HCT116 (cell line): ENCODE data around the gene PDRG1. TPM values are rescaled to one million over a fixed set of nuclear protein-coding genes. Genes with fewer than 3 reads are reported as not detected.

Experiments
- ATAC-seq: fragments of 200-7000 bp; cut with Tn5 transposase; 2 replicates; pipeline ENCODE4 v1.9.1; 2020; ENCODE audit warnings: mild to moderate bottlenecking, moderate library complexity
- BruUV-seq: library from RNA; stranded (reverse); fragments of 400-500 nt; replicated peaks from 2 replicates; lab custom pipeline; 2021; lab: Mats Ljungman, UMichigan
- CTCF ChIA-PET: fragments of 300-600 bp; sonication (Branson Sonifier 250); formaldehyde crosslinking; loops from one replicate; lab custom pipeline; 2021; ENCODE audit warnings: antibody characterized with exemption; lab: Charles Lee
- POLR2A ChIA-PET: fragments of 300-600, 350-600 bp; sonication (Branson Sonifier 250); formaldehyde crosslinking; loops from one replicate; lab custom pipeline; 2021; ENCODE audit warnings: antibody characterized with exemption; lab: Charles Lee
- RAD21 ChIA-PET, 2 experiments: fragments of 300-600 bp; sonication (Branson Sonifier 250); formaldehyde crosslinking; loops; one replicate each; lab custom pipeline; 2023; ENCODE audit warnings: low total read pairs in 2 of 2; ENCODE audit not compliant: uncharacterized antibody in 2 of 2, unreplicated experiment in 2 of 2, low non-redundant PET in 1 of 2; lab: Charles Lee
- DNase-seq: peaks from one replicate; pipeline ENCODE4 v3.0.0-alpha.2; 2010; ENCODE audit warnings: low read depth, low spot score
- H2AFZ ChIP-seq: fragments of 200-600 bp; shearing (Covaris generic), sonication (generic); 2 replicates; pipeline ENCODE4 v1.6.1; 2017; ENCODE audit warnings: low read depth, mixed run types, mixed read lengths, antibody characterized with exemption, low read length; ENCODE audit not compliant: poor library complexity, severe bottlenecking
- H3K27ac ChIP-seq: 2 replicates; pipeline ENCODE4 v1.5.1; 2012; ENCODE audit warnings: low read depth, low read length
- H3K27me3 ChIP-seq: fragments of 200-600 bp; sonication (generic); 2 replicates; pipeline ENCODE4 v1.6.1; 2016; ENCODE audit warnings: mixed run types, low read length, mixed read lengths; ENCODE audit not compliant: insufficient read depth
- H3K36me3 ChIP-seq, 2 experiments: fragments of 200-500 bp in 1 of 2; fragments of 200-600 bp in 1 of 2; sonication (Bioruptor generic) in 1 of 2; sonication (generic) in 1 of 2; 2 replicates each; pipeline versions ENCODE4 v1.5.1 to v1.6.1; 2014 to 2016; ENCODE audit warnings: low read length in 2 of 2, inconsistent platforms in 1 of 2, mixed read lengths in 1 of 2, mixed run types in 1 of 2; ENCODE audit not compliant: insufficient read depth in 2 of 2, control insufficient read depth in 1 of 2
- H3K4me1 ChIP-seq, 2 experiments: fragments of 200-600 bp in 1 of 2; sonication (generic) in 1 of 2; 2 replicates each; pipeline versions ENCODE4 v1.5.1 to v1.6.1; 2012 to 2017; ENCODE audit warnings: low read length in 2 of 2, inconsistent platforms in 1 of 2, mild to moderate bottlenecking in 1 of 2, mixed read lengths in 1 of 2, mixed run types in 1 of 2, moderate library complexity in 1 of 2; ENCODE audit not compliant: insufficient read depth in 2 of 2, control insufficient read depth in 1 of 2
- H3K4me2 ChIP-seq: fragments of 200-600 bp; sonication (generic); 2 replicates; pipeline ENCODE4 v1.6.1; 2017; ENCODE audit warnings: mixed run types, low read length, mixed read lengths
- H3K4me3 ChIP-seq, 2 experiments: fragments of 200-600 bp in 1 of 2; sonication (generic) in 1 of 2; replicated peaks in 1 of 2; 2 replicates each; pipeline ENCODE4 v1.5.1; 2011 to 2016; ENCODE audit warnings: low read length in 2 of 2, control low read depth in 1 of 2, low read depth in 1 of 2, mild to moderate bottlenecking in 1 of 2, mixed read lengths in 1 of 2, mixed run types in 1 of 2
- H3K79me2 ChIP-seq: fragments of 200-600 bp; sonication (generic); 2 replicates; pipeline ENCODE4 v1.6.1; 2017; ENCODE audit warnings: mild to moderate bottlenecking, mixed run types, low read length, moderate library complexity, mixed read lengths; ENCODE audit not compliant: insufficient read depth
- H3K9ac ChIP-seq: fragments of 200-600 bp; sonication (generic); 2 replicates; pipeline ENCODE4 v1.6.1; 2016; ENCODE audit warnings: low read length, mixed read lengths
- H3K9me2 ChIP-seq: fragments of 200-600 bp; sonication (generic), shearing (Covaris generic); 2 replicates; pipeline ENCODE4 v1.6.1; 2017; ENCODE audit warnings: mixed run types, mild to moderate bottlenecking, moderate library complexity; ENCODE audit not compliant: insufficient read depth
- H3K9me3 ChIP-seq, 2 experiments: fragments of 200-500 bp in 1 of 2; fragments of 200-600 bp in 1 of 2; sonication (Bioruptor generic) in 1 of 2; sonication (generic) in 1 of 2; 2 replicates each; pipeline ENCODE4 v1.6.1; 2014 to 2017; ENCODE audit warnings: low read length in 2 of 2, mixed read lengths in 2 of 2, inconsistent platforms in 1 of 2, low read depth in 1 of 2, mild to moderate bottlenecking in 1 of 2, mixed run types in 1 of 2, moderate library complexity in 1 of 2; ENCODE audit not compliant: control insufficient read depth in 1 of 2, insufficient read depth in 1 of 2
- H4K20me1 ChIP-seq: fragments of 200-600 bp; sonication (generic), shearing (Covaris generic); 2 replicates; pipeline ENCODE4 v1.6.1; 2017; ENCODE audit warnings: mixed run types, mild to moderate bottlenecking, moderate library complexity; ENCODE audit not compliant: insufficient read depth
- ATF3 ChIP-seq: IDR thresholded peaks from 2 replicates; pipeline ENCODE4 v1.6.1; 2012
- CTCF ChIP-seq, 3 experiments: fragments of 200-600 bp in 1 of 3; sonication (generic) in 1 of 3; IDR thresholded peaks in 2 of 3; conservative IDR thresholded peaks in 1 of 3; 2 replicates each; pipeline ENCODE4 v1.5.1; 2012 to 2017; ENCODE audit warnings: low read depth in 2 of 3, low read length in 2 of 3, antibody characterized with exemption in 1 of 3, borderline replicate concordance in 1 of 3, control low read depth in 1 of 3, mild to moderate bottlenecking in 1 of 3, mixed read lengths in 1 of 3, mixed run types in 1 of 3, moderate library complexity in 1 of 3; ENCODE audit not compliant: insufficient read depth in 1 of 3
- EZH2 ChIP-seq: fragments of 200-600 bp; sonication (generic); IDR thresholded peaks from 2 replicates; pipeline ENCODE4 v1.6.1; 2017; ENCODE audit warnings: antibody characterized with exemption, mixed run types
- EZH2phosphoT487 ChIP-seq: fragments of 200-600 bp; IDR thresholded peaks from 2 replicates; pipeline ENCODE4 v1.6.1; 2018; ENCODE audit warnings: antibody characterized with exemption, borderline replicate concordance
- FOSL1 ChIP-seq: IDR thresholded peaks from 2 replicates; pipeline ENCODE4 v1.6.1; 2012; ENCODE audit warnings: low read depth
- MAX ChIP-seq: IDR thresholded peaks from 2 replicates; pipeline ENCODE4 v1.6.1; 2012
- POLR2A ChIP-seq: IDR thresholded peaks from 2 replicates; pipeline ENCODE4 v1.7.0; 2011; ENCODE audit warnings: borderline replicate concordance; ENCODE audit not compliant: insufficient read depth, insufficient read length; ENCODE audit errors: extremely low read depth
- SIN3A ChIP-seq: IDR thresholded peaks from 2 replicates; pipeline ENCODE4 v1.6.1; 2012; ENCODE audit warnings: low read depth
- SP1 ChIP-seq: IDR thresholded peaks from 2 replicates; pipeline ENCODE4 v1.6.1; 2012; ENCODE audit warnings: low read depth
- SRF ChIP-seq: IDR thresholded peaks from 2 replicates; pipeline ENCODE4 v1.6.1; 2012; ENCODE audit warnings: low read depth
- TCF7L2 ChIP-seq: IDR thresholded peaks from 2 replicates; pipeline ENCODE4 v1.7.0; 2011; ENCODE audit warnings: borderline replicate concordance, inconsistent platforms; ENCODE audit not compliant: insufficient read depth, insufficient read length; ENCODE audit errors: extremely low read depth
- YY1 ChIP-seq: IDR thresholded peaks from 2 replicates; pipeline ENCODE4 v1.6.1; 2011; ENCODE audit warnings: low read length, low read depth, moderate library complexity, mild to moderate bottlenecking; ENCODE audit not compliant: insufficient replicate concordance; ENCODE audit errors: extremely low read depth
- ZFX ChIP-seq: fragments of 450-650 bp; IDR thresholded peaks from 2 replicates; pipeline ENCODE4 v1.6.1; 2017
- intact Hi-C: fragments of 100-400 bp; cut with micrococcal nuclease; formaldehyde crosslinking; loops from 2 replicates; pipeline ENCODE4 v1.10.0; 2022
- total RNA-seq: library from RNA; stranded (reverse); gene quantifications from one replicate; pipeline ENCODE4 v1.2.1, GENCODE V29; 2021; ENCODE audit not compliant: unreplicated experiment

The PDRG1 gene
- total RNA-seq, 1 experiment from 2014 or later, result 18.7 TPM

- ChIA-PET CTCF (no interaction called here), RAD21 (no interaction called here), POLR2A (no interaction called here)
- Histone ChIP-seq H3K9me2 (no peaks in the 10 kb centered on the region), H3K9me3 (no peaks in the 10 kb centered on the region), H4K20me1 (no peaks in the 10 kb centered on the region), H3K27ac (no peak overlapping the region), H3K79me2 (no peaks in the 10 kb centered on the region), H3K4me1 (peaks cover 9 to 14% of the 10 kb centered on the region in 2 experiments), H3K4me2 (no peak overlapping the region), H2AFZ (no peak overlapping the region), H3K4me3 (no peak overlapping the region), H3K36me3 (no peaks in the 10 kb centered on the region), H3K9ac (no peak overlapping the region), H3K27me3 (no peaks in the 10 kb centered on the region)
- DNase-seq (no peak), ATAC-seq (no peak)
- TF ChIP-seq SP1 (no peak), ATF3 (no peak), EZH2phosphoT487 (no peak), YY1 (no peak), FOSL1 (no peak), MAX (no peak), SRF (no peak), ZFX (no peak), SIN3A (no peak), EZH2 (no peak), POLR2A (no peak), CTCF (IDR thresholded peaks at IDR 0.05 in 2 of 3, conservative IDR thresholded peaks at IDR 0.05 in 1 of 3; ENCODE audit: borderline replicate concordance in 1 of 3, insufficient read depth in 1 of 3, low read depth in 2 of 3, low read length in 2 of 3) (no peak), TCF7L2 (no peak)
- intact Hi-C loops, result no loop called here
- no TSS peak for BruUV-seq
Observed at GRCh38 chr20:31930779-31931178, 21.1 kb downstream of the PDRG1 start.
